BJ (cell line): ENCODE measurements around the gene PTCHD4. TPM values are rescaled to one million over a fixed set of nuclear protein-coding genes. Genes with fewer than 3 reads are reported as not detected.

Experiments
- CTCF ChIA-PET: fragments of 350-600 bp; formaldehyde crosslinking; extraction: SDS; loops from one replicate; lab custom pipeline; 2021; ENCODE audit warnings: antibody characterized with exemption, inconsistent platforms; lab: Yijun Ruan, JAX
- POLR2A ChIA-PET: fragments of 300-600 bp; sonication (Branson Sonifier 250); formaldehyde crosslinking; extraction: SDS; loops from one replicate; lab custom pipeline; 2021; ENCODE audit warnings: antibody characterized with exemption; lab: Charles Lee
- DNase-seq: peaks from one replicate; pipeline ENCODE4 v3.0.0-alpha.2; 2011; ENCODE audit warnings: low read depth
- H3K27me3 ChIP-seq: 2 replicates; pipeline ENCODE4 v1.6.0; 2011; ENCODE audit warnings: low read length; ENCODE audit not compliant: control insufficient read depth, insufficient read depth
- H3K36me3 ChIP-seq: 2 replicates; pipeline ENCODE4 v1.5.1; 2011; ENCODE audit warnings: low read length; ENCODE audit not compliant: control insufficient read depth, insufficient read depth
- H3K4me3 ChIP-seq: 2 replicates; pipeline ENCODE4 v1.5.1; 2011; ENCODE audit warnings: low read depth, mild to moderate bottlenecking, control low read depth, low read length
- CTCF ChIP-seq: IDR thresholded peaks from 2 replicates; pipeline ENCODE4 v1.5.1; 2011; ENCODE audit warnings: low read depth, mild to moderate bottlenecking, control low read depth, inconsistent platforms, low read length, moderate library complexity; ENCODE audit not compliant: insufficient read depth
- polyA plus RNA-seq: library from polyadenylated mRNA; depleted of rRNA; stranded (reverse); fragments of >200 nt; gene quantifications from 2 replicates; pipeline ENCODE4 v1.2.3, GENCODE V29; 2011

Gene PTCHD4
- polyA plus RNA-seq, 1 experiment: 2.1 TPM

GRCh38 chr6:48075181-48075580, 35.8 kb downstream of the PTCHD4 start:
- no peak for TF ChIP-seq CTCF
- Histone ChIP-seq H3K36me3 (no peaks in the 10 kb centered on the region), H3K4me3 (no peak overlapping the region), H3K27me3 (no peaks in the 10 kb centered on the region)
- ChIA-PET CTCF (no interaction called here), POLR2A (no interaction called here)
- DNase-seq: no peak

GRCh38 chr6:48073976-48074767, 36.8 kb downstream of the PTCHD4 start:
- DNase-seq: no peak
- ChIA-PET CTCF (no interaction called here), POLR2A (interaction anchor here (0.5 kb wide), 1 partner anchor 42 kb away, joined by 9 read pairs; no protein-coding TSS in a partner anchor)
- no peak overlapping the region for H3K4me3 ChIP-seq
- no peaks in the 10 kb centered on the region for H3K36me3 ChIP-seq
- no peak for TF ChIP-seq CTCF
- H3K27me3 ChIP-seq: no peaks in the 10 kb centered on the region

GRCh38 chr6:48071833-48072232, 39.2 kb downstream of the PTCHD4 start:
- no peaks in the 10 kb centered on the region for H3K36me3 ChIP-seq
- no peak for DNase-seq
- H3K27me3 ChIP-seq: no peaks in the 10 kb centered on the region
- CTCF ChIA-PET: interaction anchor here (1.1 kb wide), 1 partner anchor 17 kb away, joined by 4 read pairs; no protein-coding TSS in a partner anchor
- POLR2A ChIA-PET: no interaction called here
- TF ChIP-seq CTCF: no peak
- H3K4me3 ChIP-seq: no peak overlapping the region

GRCh38 chr6:48069280-48069679, 41.7 kb downstream of the PTCHD4 start:
- ChIA-PET CTCF (interaction anchor here (1.1 kb wide), 1 partner anchor 13 kb away, joined by 3 read pairs; no protein-coding TSS in a partner anchor), POLR2A (no interaction called here)
- Histone ChIP-seq H3K27me3 (no peaks in the 10 kb centered on the region), H3K4me3 (no peak overlapping the region), H3K36me3 (no peaks in the 10 kb centered on the region)
- TF ChIP-seq CTCF: no peak
- DNase-seq: no peak
